Endodermal cell (in vitro differentiated cells): Measurements from ENCODE around the gene HIRIP3. TPM values are rescaled to one million over a fixed set of nuclear protein-coding genes. Genes with fewer than 3 reads are reported as not detected.

Experiments
- DNase-seq: peaks from one replicate; pipeline ENCODE4 v3.0.0-alpha.2; 2017
- H3K27ac ChIP-seq: 2 replicates; pipeline ENCODE4 v1.5.1; 2013; ENCODE audit warnings: mild to moderate bottlenecking, low read depth, low read length, moderate library complexity
- H3K27me3 ChIP-seq: 2 replicates; pipeline ENCODE4 v1.6.1; 2013; ENCODE audit warnings: mild to moderate bottlenecking, low read length, moderate library complexity; ENCODE audit not compliant: insufficient read depth, control insufficient read depth, poor library complexity, severe bottlenecking
- H3K36me3 ChIP-seq: 2 replicates; pipeline ENCODE4 v1.7.0; 2013; ENCODE audit warnings: mild to moderate bottlenecking, low read length, moderate library complexity; ENCODE audit not compliant: control insufficient read depth, insufficient read depth
- H3K4me1 ChIP-seq: one replicate; pipeline ENCODE4 v1.7.0; 2013; ENCODE audit warnings: low read length; ENCODE audit not compliant: control insufficient read depth, insufficient read depth
- H3K4me3 ChIP-seq: 2 replicates; pipeline ENCODE4 v1.5.1; 2013; ENCODE audit warnings: mild to moderate bottlenecking, low read length, moderate library complexity
- H3K9ac ChIP-seq: 2 replicates; pipeline ENCODE4 v1.6.1; 2013; ENCODE audit warnings: mild to moderate bottlenecking, low read length, moderate library complexity; ENCODE audit not compliant: poor library complexity, severe bottlenecking; ENCODE audit errors: extremely low read depth
- H3K9me3 ChIP-seq: 2 replicates; pipeline ENCODE4 v1.6.1; 2013; ENCODE audit warnings: mild to moderate bottlenecking, low read length, moderate library complexity; ENCODE audit not compliant: control insufficient read depth
- H3K27ac Mint-ChIP-seq: 2 replicates; pipeline ENCODE4 v1.8.0; 2020; ENCODE audit warnings: mixed read lengths
- H3K27me3 Mint-ChIP-seq: 2 replicates; pipeline ENCODE4 v1.8.0; 2021; ENCODE audit warnings: mild to moderate bottlenecking, mixed read lengths; ENCODE audit not compliant: insufficient read depth
- H3K36me3 Mint-ChIP-seq: 2 replicates; pipeline ENCODE4 v1.8.0; 2020; ENCODE audit warnings: low read depth, mixed read lengths
- H3K4me1 Mint-ChIP-seq: 2 replicates; pipeline ENCODE4 v1.8.0; 2020; ENCODE audit warnings: mixed read lengths
- H3K4me3 Mint-ChIP-seq: 2 replicates; pipeline ENCODE4 v1.8.0; 2020; ENCODE audit warnings: mild to moderate bottlenecking, moderate library complexity, mixed read lengths
- H3K9me3 Mint-ChIP-seq: 2 replicates; pipeline ENCODE4 v1.8.0; 2020; ENCODE audit warnings: mild to moderate bottlenecking, mixed read lengths
- CTCF ChIP-seq: fragments of 200-600 bp; sonication (generic); conservative IDR thresholded peaks from 2 replicates; pipeline ENCODE4 v1.5.0; 2021; ENCODE audit warnings: antibody characterized with exemption, mild to moderate bottlenecking
- WGBS, 2 experiments: methylation state at CpG; one replicate each; pipeline versions ENCODE4 v1.1.5 to v1.1.7; 2013; ENCODE audit warnings: missing lambda C conversion rate in 2 of 2, mixed read lengths in 1 of 2; ENCODE audit not compliant: insufficient coverage in 1 of 2, insufficient read length in 1 of 2; 5-methylcytosine and 5-hydroxymethylcytosine counted together
- total RNA-seq, 2 donors: library from RNA; stranded (reverse); fragmentation: NEBNext Ultra II Directional in 1 of 2; extraction: Animal tissue kit (Norgen Biotek cat#: 25700) in 1 of 2; gene quantifications; 2 replicates in 1 of 2; 3 replicates in 1 of 2; pipeline ENCODE4 v1.2.1, GENCODE V29; 2021

The HIRIP3 gene
- total RNA-seq, 2 donors from 2014 or later: 9.4 to 13.9 TPM

DNA sequence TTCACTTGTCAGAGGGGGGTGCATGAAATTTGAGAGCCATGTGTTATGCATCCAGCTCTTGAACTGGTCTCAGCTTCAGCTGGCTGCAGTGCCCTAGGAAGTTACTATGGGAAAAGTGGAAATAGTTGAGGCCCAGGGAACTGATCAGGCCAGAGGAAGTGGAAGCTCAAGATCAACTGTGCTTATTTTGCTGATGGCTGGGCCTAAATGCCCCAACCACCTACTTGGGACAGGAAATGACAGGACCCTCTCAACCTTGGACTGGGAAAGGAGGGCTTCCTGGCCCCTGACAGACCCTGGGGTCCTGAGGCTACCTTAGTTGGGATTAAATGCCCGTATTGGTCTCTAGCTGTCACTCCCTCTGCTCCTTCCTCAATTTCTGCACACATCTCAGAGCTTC lies 22.9 kb downstream of the HIRIP3 start:
- no peak overlapping the region for H3K27ac ChIP-seq
- H3K36me3 ChIP-seq: peaks cover 45% of the 10 kb centered on the region
- peaks cover 9% of the 10 kb centered on the region for H3K4me1 ChIP-seq
- Mint-ChIP-seq H3K4me3 (no peak overlapping the region), H3K27ac (no peak overlapping the region), H3K4me1 (peaks cover 21% of the 10 kb centered on the region), H3K9me3 (peaks cover 13% of the 10 kb centered on the region), H3K36me3 (peaks cover 45% of the 10 kb centered on the region), H3K27me3 (peaks cover 4% of the 10 kb centered on the region)
- no peak overlapping the region for H3K4me3 ChIP-seq
- WGBS, 2 experiments: 80 to 100% methylated on average over 1 of the region's 1 CpG
- H3K9ac ChIP-seq: no peak overlapping the region
- peaks cover 14% of the 10 kb centered on the region for H3K9me3 ChIP-seq
- TF ChIP-seq CTCF: no peak
- H3K27me3 ChIP-seq: no peaks in the 10 kb centered on the region
- no peak for DNase-seq

- TF ChIP-seq CTCF: no peak
- H3K9me3 Mint-ChIP-seq: peaks cover 13% of the 10 kb centered on the region
- Histone ChIP-seq H3K4me3 (no peak overlapping the region), H3K36me3 (peaks cover 51% of the 10 kb centered on the region), H3K4me1 (peaks cover 2% of the 10 kb centered on the region), H3K9ac (no peak overlapping the region), H3K9me3 (peaks cover 14% of the 10 kb centered on the region), H3K27ac (no peak overlapping the region), H3K27me3 (no peaks in the 10 kb centered on the region)
- WGBS, 2 experiments: 92% methylated on average over 8 of the region's 8 CpGs; no CpG with 5 or more reads in 1 of the 2 experiments
- peaks cover 45% of the 10 kb centered on the region for H3K36me3 Mint-ChIP-seq
- no peak overlapping the region for H3K27ac Mint-ChIP-seq
- peaks cover 15% of the 10 kb centered on the region for H3K4me1 Mint-ChIP-seq
- H3K27me3 Mint-ChIP-seq: peaks cover 4% of the 10 kb centered on the region
- H3K4me3 Mint-ChIP-seq: no peak overlapping the region
- no peak for DNase-seq
Measured at GRCh38 chr16:29971304-29971703, 24.1 kb downstream of the HIRIP3 start.

DNA sequence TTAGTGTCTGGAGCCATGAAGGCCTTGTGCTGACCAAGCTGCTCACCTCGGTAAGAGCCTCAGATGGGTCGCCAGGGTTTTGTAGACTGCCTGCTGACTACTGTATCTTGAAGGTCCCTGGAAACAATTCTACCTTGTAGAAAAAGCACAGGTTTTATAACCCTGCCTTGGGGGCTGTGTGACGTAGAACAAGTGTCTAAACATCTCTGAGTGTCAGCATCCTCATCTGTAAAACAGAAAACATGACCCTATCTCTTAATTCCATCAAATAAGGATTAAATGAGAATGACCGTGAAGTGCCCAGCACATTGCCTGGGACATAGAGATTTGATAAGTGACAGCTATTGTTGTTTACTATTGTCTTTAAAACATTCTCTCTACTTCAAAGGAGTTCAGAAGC lies 27.2 kb downstream of the HIRIP3 start:
- H3K9me3 Mint-ChIP-seq: peaks cover 11% of the 10 kb centered on the region
- H3K4me1 ChIP-seq: no peaks in the 10 kb centered on the region
- no peak overlapping the region for H3K27ac ChIP-seq
- TF ChIP-seq CTCF: no peak
- peaks cover 3% of the 10 kb centered on the region for H3K27me3 Mint-ChIP-seq
- no peak overlapping the region for H3K9ac ChIP-seq
- 98 to 100% methylated on average over 3 to 4 of the region's 4 CpGs for WGBS, 2 experiments
- H3K27ac Mint-ChIP-seq: no peak overlapping the region
- no peak overlapping the region for H3K4me3 ChIP-seq
- peaks cover 14% of the 10 kb centered on the region for H3K9me3 ChIP-seq
- peaks cover 56% of the 10 kb centered on the region for H3K36me3 Mint-ChIP-seq
- no peaks in the 10 kb centered on the region for H3K4me1 Mint-ChIP-seq
- H3K27me3 ChIP-seq: no peaks in the 10 kb centered on the region
- H3K36me3 ChIP-seq: peaks cover 61% of the 10 kb centered on the region
- no peak for DNase-seq
- no peak overlapping the region for H3K4me3 Mint-ChIP-seq
